ENCODE measurements around the gene SLC16A7.

- TF ChIP-seq RAD21 (CRISPR knock-in tag; conservative IDR thresholded peaks at IDR 0.05 in 1 of 2, IDR thresholded peaks at IDR 0.05 in 1 of 2), result no peak
- TF ChIP-seq E2F5 (CRISPR knock-in tag; IDR thresholded peaks at IDR 0.05), result no peak
- TF ChIP-seq POLR2A (conservative IDR thresholded peaks at IDR 0.05), result no peak
- TF ChIP-seq ARID3A (IDR thresholded peaks at IDR 0.05; ENCODE audit: borderline replicate concordance, low read depth, low read length), result no peak
- TF ChIP-seq POLR2AphosphoS5 (IDR thresholded peaks at IDR 0.05; ENCODE audit: control insufficient read depth, insufficient read depth, low read depth, low read length), result no peak
- TF ChIP-seq USF1 (CRISPR knock-in tag; IDR thresholded peaks at IDR 0.05), result no peak
- no peak for TF ChIP-seq KLF16 (IDR thresholded peaks at IDR 0.05)
- TF ChIP-seq ZNF121 (CRISPR knock-in tag; conservative IDR thresholded peaks at IDR 0.05), result no peak
- no peak for TF ChIP-seq ZNF3 (CRISPR knock-in tag; IDR thresholded peaks at IDR 0.05)
- no peak for TF ChIP-seq ZBTB8A (IDR thresholded peaks at IDR 0.05; ENCODE audit: partially characterized antibody)
- TF ChIP-seq HNRNPH1 (optimal IDR thresholded peaks at IDR 0.05; ENCODE audit: low read depth, low read length), result no peak
- TF ChIP-seq PHF21A (IDR thresholded peaks at IDR 0.05; ENCODE audit: borderline replicate concordance, low read depth), result no peak
These were observed 227.7 kb downstream of the SLC16A7 start for GRCh38 chr12:59823567-59823966.
